HG03108 (cell line): ENCODE results near the gene MGME1.

Source experiments
- ATAC-seq: cut with Tn5 transposase; IDR thresholded peaks from one replicate; pipeline ENCODE4 v1.9.1; 2021; ENCODE audit warnings: moderate library complexity; ENCODE audit not compliant: unreplicated experiment

MGME1 gene, protein sequence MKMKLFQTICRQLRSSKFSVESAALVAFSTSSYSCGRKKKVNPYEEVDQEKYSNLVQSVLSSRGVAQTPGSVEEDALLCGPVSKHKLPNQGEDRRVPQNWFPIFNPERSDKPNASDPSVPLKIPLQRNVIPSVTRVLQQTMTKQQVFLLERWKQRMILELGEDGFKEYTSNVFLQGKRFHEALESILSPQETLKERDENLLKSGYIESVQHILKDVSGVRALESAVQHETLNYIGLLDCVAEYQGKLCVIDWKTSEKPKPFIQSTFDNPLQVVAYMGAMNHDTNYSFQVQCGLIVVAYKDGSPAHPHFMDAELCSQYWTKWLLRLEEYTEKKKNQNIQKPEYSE

GRCh38 chr20:17968366-17969277 is at the start of gene MGME1, which contains the start of gene SNX5:
MGME1 (plus strand) TSS chr20:17969018; CDS start chr20:17969860, 842 bp downstream.
SNX5 (minus strand) TSS chr20:17968794; CDS start chr20:17968425, 369 bp downstream.
- ATAC-seq = peak; percentile 64

DNA sequence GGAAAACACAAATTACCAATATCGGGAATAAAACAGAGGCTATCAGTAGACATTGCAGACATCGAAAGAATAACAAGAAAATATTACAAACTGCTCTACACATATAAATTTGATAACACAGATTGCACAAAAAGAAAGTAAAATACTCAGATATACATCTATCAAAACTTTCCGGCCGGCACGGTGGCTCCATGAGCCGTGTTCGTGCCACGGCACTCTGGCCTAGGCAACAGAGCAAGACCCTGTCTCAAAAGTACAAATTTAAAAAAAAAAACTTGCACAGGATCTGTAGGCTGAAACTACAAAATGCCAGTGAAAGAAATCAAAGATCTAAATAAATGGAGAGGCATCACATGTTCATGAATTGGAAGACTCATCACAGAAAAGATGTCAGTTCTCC is 49.7 kb upstream of the MGME1 start:
- ATAC-seq = no peak

GRCh38 chr20:17921774-17922173 is 47.0 kb upstream of the MGME1 start:
- no peak for ATAC-seq

DNA sequence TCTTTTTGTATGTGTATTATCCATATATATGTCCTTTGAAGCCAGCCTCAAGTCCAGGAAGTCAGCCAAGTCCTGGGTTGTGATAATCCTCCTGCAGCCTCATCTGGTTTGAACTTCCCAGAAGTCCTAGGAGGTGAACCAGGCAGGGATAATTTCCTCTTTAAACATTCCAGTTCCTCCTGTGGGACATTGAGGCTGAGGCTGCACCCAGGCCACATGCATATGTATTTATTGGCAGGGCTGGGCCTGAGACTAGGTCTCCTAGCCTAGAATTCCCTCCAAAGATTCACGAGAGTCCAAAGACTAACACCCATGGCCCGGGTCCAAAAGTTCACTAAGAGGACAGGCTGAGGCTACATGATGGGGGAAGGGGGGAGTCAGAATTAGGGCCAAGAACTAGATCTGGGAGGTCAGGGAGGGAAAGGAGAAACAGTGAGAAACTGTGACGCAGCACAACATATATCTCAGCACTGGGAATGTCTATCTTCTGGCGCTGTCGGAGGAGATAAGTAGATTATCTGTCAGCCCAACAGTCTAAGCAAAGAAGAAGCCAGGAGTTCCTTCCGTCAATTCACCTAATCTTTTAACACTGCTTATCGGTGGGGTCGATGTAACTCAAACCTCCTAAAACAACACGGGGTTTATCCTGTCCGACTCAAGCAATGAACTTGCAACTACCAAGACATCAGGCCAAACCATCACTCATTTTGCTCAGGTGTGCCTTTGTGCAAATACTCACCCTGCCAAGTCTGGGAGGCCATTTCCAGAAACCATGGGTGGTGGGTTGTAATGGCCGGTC is 43.5 kb upstream of the MGME1 start:
- ATAC-seq = no peak

DNA sequence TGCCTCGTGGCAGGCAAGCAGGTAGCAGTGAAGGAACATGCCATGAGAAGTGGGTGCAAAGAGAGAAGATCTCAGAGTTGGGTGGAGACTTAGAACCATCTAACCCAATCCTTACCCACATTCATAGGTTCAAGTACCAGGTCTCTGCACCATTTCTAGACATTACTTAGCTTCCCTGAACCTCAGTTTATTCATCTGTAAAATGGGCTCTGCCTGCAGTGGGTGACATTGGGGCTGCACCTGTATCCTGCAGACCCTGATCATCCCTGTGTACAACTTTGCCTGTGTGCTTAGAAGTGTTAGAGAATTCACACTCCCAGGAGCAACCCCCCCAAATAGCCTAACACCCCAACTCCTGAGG is 42.9 kb upstream of the MGME1 start:
- no peak for ATAC-seq

DNA sequence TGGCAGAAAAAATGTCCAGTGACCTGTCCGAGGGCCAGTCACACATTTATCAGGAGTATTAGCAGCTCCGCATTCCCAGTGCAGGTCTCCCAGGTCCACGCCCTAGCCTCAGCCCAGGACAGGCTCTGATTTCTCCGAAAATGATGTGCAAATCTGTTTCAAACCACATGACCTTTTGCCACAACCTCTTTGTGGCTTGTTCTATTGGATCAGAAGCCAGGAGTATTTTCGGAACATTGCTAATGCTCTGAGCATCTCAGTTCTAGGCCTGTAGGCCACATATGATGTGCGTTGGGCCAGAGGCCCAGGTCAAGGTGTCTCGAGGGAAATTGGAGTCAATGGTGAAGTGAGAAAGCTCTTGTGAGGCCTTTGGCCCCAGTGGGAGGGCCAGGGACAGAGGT is 40.6 kb upstream of the MGME1 start:
- no peak for ATAC-seq

DNA sequence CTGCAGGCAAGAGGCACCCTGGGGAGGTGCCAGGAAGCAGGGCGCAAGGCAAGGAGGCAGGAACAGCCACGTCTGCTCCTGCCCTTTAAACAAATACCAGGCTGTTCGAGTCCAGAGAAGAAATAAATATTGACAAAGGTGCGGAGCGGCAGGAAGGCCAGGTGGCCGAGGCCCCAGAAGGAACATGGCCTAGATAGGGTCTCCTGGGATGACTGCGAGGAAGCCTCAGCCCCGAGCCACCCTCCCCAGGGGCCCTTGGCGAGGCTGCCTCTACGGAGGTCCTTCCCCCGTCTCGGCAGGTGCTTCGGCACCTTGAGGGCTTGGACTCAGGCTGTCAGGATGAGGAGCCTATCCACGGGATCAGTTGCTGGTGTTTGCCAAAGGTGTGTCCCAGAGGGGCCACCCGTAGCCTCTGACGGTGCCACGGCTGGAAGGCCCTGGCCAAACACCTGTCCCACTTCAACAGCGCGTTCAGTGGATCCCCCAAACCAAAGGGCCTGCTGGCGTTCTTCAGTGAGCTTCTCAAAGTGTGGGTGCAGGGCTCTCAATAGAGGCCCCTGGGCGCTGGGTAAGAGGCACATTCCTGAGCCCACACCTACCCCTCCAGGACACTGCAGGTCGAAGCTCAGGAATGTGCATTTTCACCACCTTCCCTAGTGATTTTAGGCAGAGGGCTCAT is 40.0 kb upstream of the MGME1 start:
- no peak for ATAC-seq

DNA sequence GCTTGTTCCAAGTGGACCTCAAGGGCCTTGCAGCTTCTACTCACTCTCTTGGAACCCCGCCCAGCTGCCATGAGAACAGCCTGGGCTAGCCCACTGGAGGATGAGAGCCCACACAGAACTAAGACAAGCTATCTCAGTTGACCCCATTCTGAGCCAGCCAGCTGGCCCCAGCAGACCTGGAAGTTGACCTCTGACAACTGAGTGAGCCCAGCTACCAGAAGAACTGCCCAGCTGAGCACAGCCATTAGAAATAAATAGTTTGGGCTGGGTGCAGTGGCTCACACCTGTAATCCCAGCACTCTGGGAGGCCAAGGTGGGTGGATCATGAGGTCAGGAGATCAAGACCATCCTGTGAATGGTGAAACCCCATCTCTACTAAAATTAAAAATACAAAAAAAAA is 37.3 kb upstream of the MGME1 start:
- no peak for ATAC-seq

DNA sequence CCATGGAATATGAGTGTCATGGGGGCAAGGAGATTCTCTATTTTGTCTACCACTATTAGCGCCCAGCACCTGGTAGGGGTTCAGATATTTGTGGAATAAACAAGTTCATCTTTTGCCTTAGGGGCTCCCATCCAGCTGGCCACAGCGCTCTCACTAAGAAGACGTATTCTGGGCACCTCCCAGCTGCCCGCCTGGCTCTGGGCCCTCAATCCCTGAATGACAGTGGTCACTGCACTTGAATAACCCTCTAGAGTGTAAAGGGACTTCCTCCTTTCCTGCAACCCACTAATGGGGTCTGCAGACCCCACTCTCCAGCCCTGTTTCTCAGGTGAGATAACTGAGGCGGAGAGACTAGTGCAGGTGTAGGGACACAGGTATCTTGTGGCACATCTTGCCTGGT is 36.4 kb upstream of the MGME1 start:
- no peak for ATAC-seq

- ATAC-seq = no peak
Observed at GRCh38 chr20:17933121-17933520, 35.7 kb upstream of the MGME1 start.

DNA sequence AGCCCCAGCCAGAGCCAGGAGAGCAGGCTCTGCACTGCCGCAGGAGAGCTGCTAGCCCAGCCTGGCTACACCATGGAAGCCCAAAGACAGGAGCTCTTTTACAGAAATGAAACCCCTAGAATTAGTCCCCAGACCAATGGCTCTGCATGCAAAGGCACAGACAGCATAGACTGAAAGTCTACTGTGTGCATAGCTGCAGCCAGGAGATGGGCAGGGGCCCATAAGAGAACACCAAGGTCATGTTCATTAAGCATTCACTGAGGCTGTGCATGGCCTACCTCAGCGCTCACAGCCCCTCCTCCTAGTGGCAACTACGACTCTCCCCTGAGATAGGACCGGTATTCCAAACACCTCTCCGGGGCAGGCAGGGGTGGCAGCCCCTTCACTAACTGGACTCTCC is 35.1 kb upstream of the MGME1 start:
- ATAC-seq = no peak

GRCh38 chr20:17934141-17934862 is 34.5 kb upstream of the MGME1 start:
- ATAC-seq = no peak

DNA sequence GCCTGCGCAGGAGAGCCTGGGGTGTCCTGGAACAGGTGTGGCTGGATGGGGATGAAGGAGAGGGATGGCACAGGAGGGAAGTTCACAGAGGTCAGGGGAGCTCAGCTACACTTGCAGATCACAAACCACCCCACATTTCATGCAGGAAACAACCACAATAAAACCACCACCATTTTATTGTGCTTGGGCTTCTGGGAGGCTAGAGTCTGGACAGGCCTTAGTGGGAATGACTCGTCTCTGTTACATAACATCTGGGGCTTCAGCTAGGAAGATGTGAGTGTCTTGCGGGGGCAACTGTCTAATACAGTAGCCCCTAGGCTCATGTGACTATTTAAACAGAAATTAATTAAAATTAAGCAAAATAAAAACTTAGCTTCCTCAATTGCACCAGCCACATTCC is 33.6 kb upstream of the MGME1 start:
- no peak for ATAC-seq

DNA sequence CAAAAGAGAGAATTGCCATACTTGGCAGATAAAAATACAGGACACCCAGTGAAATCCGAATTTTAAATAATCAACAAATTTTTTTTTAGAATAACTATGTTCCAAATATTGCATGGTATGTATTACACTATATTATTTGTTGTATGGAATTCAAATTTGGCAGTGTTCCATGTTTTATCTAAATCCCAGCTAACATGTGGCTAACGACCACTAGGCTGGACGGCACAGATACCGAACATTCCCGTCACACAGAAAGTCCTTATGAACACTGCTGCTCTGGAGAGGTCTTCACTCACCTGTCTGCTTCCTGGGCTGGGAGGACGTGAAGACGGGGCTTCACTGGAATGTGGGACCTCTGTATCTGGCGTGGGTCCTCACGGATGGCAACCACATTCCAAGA is 33.1 kb upstream of the MGME1 start:
- ATAC-seq = no peak

GRCh38 chr20:17936286-17936760 is 32.5 kb upstream of the MGME1 start:
- no peak for ATAC-seq

- no peak for ATAC-seq
Observed at GRCh38 chr20:17936761-17937732, 31.8 kb upstream of the MGME1 start.

DNA sequence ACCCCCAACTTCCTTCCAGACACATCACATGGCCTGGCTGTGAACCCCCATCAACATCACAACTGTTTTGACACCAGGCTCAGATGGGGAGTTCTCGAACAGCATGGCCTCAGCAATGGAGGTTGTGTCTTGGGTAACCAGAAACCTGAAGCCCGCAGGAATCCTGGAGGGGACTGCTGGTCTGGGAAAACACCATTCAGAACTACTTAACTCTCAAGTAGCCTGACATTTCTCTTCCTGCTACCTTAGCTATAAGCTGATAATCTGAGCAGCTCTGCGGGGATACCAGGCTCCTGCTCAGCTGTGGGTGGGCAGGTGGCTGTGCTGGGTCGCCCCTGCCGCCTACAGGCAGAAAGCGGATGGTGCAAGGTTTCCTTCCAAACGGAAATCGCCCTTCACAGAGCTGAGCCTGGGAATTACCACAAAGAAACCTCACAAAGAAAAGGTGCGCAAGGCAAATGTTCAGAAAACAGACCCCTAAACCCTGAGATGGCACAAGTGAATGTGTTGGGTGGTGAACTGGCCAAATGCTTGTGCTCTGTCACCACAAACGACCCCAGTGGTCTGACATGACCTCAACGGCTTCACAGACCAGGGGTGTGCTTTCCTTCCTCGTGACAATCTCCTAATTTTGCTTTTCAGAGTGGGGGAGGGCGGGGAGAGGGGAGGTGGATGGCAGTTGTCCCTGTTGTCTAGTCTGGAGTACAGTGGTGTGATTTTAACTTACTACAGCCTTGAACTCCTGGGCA is 29.8 kb upstream of the MGME1 start:
- peak; percentile 76 for ATAC-seq

- ATAC-seq = no peak
Observed at GRCh38 chr20:17939622-17940223, 29.1 kb upstream of the MGME1 start.
